HepG2 (cell line): Measurements from ENCODE around the gene PTPN12. TPM values are rescaled to one million over a fixed set of nuclear protein-coding genes. Genes with fewer than 3 reads are reported as not detected.

Experiments
- BATF2 ChIP-seq: sonication (generic); formaldehyde crosslinking; IDR thresholded peaks from 2 replicates; pipeline ENCODE4 v1.8.0; 2022; ENCODE audit warnings: mild to moderate bottlenecking, missing genetic modification reagents, moderate library complexity
- BRD4 ChIP-seq: sonication (generic); formaldehyde crosslinking; IDR thresholded peaks from 2 replicates; pipeline ENCODE4 v1.4.0; 2020; ENCODE audit warnings: missing genetic modification reagents
- FOXA3 ChIP-seq: IDR thresholded peaks from 2 replicates; pipeline ENCODE4 v1.6.1; 2016; ENCODE audit warnings: missing genetic modification reagents, missing compliant biosample characterization
- GTF2F1 ChIP-seq: fragments of 150-350 bp; IDR thresholded peaks from 2 replicates; pipeline ENCODE4 v1.6.1; 2014; ENCODE audit warnings: low read length
- HDAC6 ChIP-seq: fragments of 200-600 bp; sonication (generic); IDR thresholded peaks from 2 replicates; pipeline ENCODE4 v1.7.0; 2017; ENCODE audit warnings: mild to moderate bottlenecking, antibody characterized with exemption, low read length, low read depth
- HMG20B ChIP-seq: conservative IDR thresholded peaks from 2 replicates; pipeline ENCODE4 v1.6.1; 2016; ENCODE audit warnings: missing genetic modification reagents, missing compliant biosample characterization
- HNF4A ChIP-seq: sonication (generic); formaldehyde crosslinking; IDR thresholded peaks from 2 replicates; pipeline ENCODE4 v1.4.0; 2020; ENCODE audit warnings: missing genetic modification reagents
- JUN ChIP-seq: sonication (generic); formaldehyde crosslinking; IDR thresholded peaks from 2 replicates; pipeline ENCODE4 v1.4.0; 2020; ENCODE audit warnings: mild to moderate bottlenecking, missing genetic modification reagents
- JUND ChIP-seq: sonication (generic); formaldehyde crosslinking; IDR thresholded peaks from 2 replicates; pipeline ENCODE4 v1.8.0; 2022; ENCODE audit warnings: mild to moderate bottlenecking, missing genetic modification reagents
- MIXL1 ChIP-seq: IDR thresholded peaks from 2 replicates; pipeline ENCODE4 v1.6.1; 2016
- MXD1 ChIP-seq: sonication (generic); formaldehyde crosslinking; IDR thresholded peaks from 2 replicates; pipeline ENCODE4 v1.4.0; 2020; ENCODE audit warnings: mild to moderate bottlenecking, missing genetic modification reagents
- MZF1 ChIP-seq: sonication (generic); formaldehyde crosslinking; IDR thresholded peaks from 2 replicates; pipeline ENCODE4 v1.8.1; 2023; ENCODE audit warnings: mild to moderate bottlenecking, missing genetic modification reagents, borderline replicate concordance
- RBAK ChIP-seq: sonication (generic); formaldehyde crosslinking; IDR thresholded peaks from 2 replicates; pipeline ENCODE4 v1.5.1; 2020; ENCODE audit warnings: mild to moderate bottlenecking, missing genetic modification reagents
- SMYD3 ChIP-seq: sonication (generic); formaldehyde crosslinking; IDR thresholded peaks from 2 replicates; pipeline ENCODE4 v1.8.1; 2023; ENCODE audit warnings: mild to moderate bottlenecking, missing genetic modification reagents
- ZBTB42 ChIP-seq: sonication (generic); formaldehyde crosslinking; IDR thresholded peaks from 2 replicates; pipeline ENCODE4 v1.5.0; 2020; ENCODE audit warnings: mild to moderate bottlenecking, missing genetic modification reagents
- ZFP36L1 ChIP-seq: sonication (generic); formaldehyde crosslinking; IDR thresholded peaks from 2 replicates; pipeline ENCODE4 v1.8.0; 2022; ENCODE audit warnings: mild to moderate bottlenecking, missing genetic modification reagents, moderate library complexity
- ZNF10 ChIP-seq: sonication (generic); formaldehyde crosslinking; IDR thresholded peaks from 2 replicates; pipeline ENCODE4 v1.4.0; 2020; ENCODE audit warnings: mild to moderate bottlenecking, low read depth, missing genetic modification reagents, borderline replicate concordance
- ZNF251 ChIP-seq: sonication (generic); formaldehyde crosslinking; IDR thresholded peaks from 2 replicates; pipeline ENCODE4 v1.9.0; 2021; ENCODE audit warnings: mild to moderate bottlenecking, missing genetic modification reagents
- ZNF547 ChIP-seq: sonication (generic); formaldehyde crosslinking; IDR thresholded peaks from 2 replicates; pipeline ENCODE4 v1.5.1; 2020; ENCODE audit warnings: mild to moderate bottlenecking, missing genetic modification reagents
- ZNF567 ChIP-seq: sonication (generic); formaldehyde crosslinking; IDR thresholded peaks from 2 replicates; pipeline ENCODE4 v1.8.1; 2023; ENCODE audit warnings: mild to moderate bottlenecking, missing genetic modification reagents, borderline replicate concordance
- ZNF646 ChIP-seq: sonication (generic); formaldehyde crosslinking; IDR thresholded peaks from 2 replicates; pipeline ENCODE4 v1.9.0; 2021; ENCODE audit warnings: mild to moderate bottlenecking, missing genetic modification reagents
- ZNF747 ChIP-seq: sonication (generic); formaldehyde crosslinking; IDR thresholded peaks from 2 replicates; pipeline ENCODE4 v1.8.1; 2023; ENCODE audit warnings: missing genetic modification reagents, mild to moderate bottlenecking, borderline replicate concordance
- ZNF772 ChIP-seq: sonication (generic); formaldehyde crosslinking; IDR thresholded peaks from 2 replicates; pipeline ENCODE4 v1.5.0; 2020; ENCODE audit warnings: mild to moderate bottlenecking, missing genetic modification reagents
- polyA plus RNA-seq, 8 experiments: library from polyadenylated mRNA; depleted of rRNA in 3 of 8; stranded (reverse) in 7 of 8; unstranded in 1 of 8; fragments of >200 nt; fragmentation: Illumina TruSeq in 4 of 8; extraction: Trizol in 4 of 8; gene quantifications; 2 replicates each; pipeline versions ENCODE4 v1.2.1 to v1.2.3, GENCODE V29; 2011 to 2016; ENCODE audit warnings: low read depth in 4 of 8, missing spikeins in 1 of 8, mixed read lengths in 1 of 8; ENCODE audit not compliant: insufficient read depth in 1 of 8
- total RNA-seq, 5 experiments: library from RNA; depleted of rRNA; stranded (reverse); fragments of >200 nt; fragmentation: Illumina TruSeq; extraction: Trizol; gene quantifications; 2 replicates each; pipeline ENCODE4 v1.2.3, GENCODE V29; 2016; ENCODE audit warnings: low read depth in 1 of 5

PTPN12 gene
- total and polyA plus RNA-seq, 2 of the 13 experiments (the other 11 are each of a cell fraction or from before 2014, with no cell fraction given) = 22.9 to 56.8 TPM

GRCh38 chr7:77575187-77575586 is 38.1 kb downstream of the PTPN12 start (continued):
- no peak for TF ChIP-seq ZNF567 (CRISPR knock-in tag)
- TF ChIP-seq JUND (CRISPR knock-in tag) = 0 out of 2 replicates have a peak, but pooled peaks have one; percentile 30
- TF ChIP-seq ZNF772 (CRISPR knock-in tag) = no peak
- no peak for TF ChIP-seq ZFP36L1 (CRISPR knock-in tag)
- no peak for TF ChIP-seq ZNF547 (CRISPR knock-in tag)
- no peak for TF ChIP-seq GTF2F1
- no peak for TF ChIP-seq MXD1 (CRISPR knock-in tag)
- no peak for TF ChIP-seq JUN (CRISPR knock-in tag)
- TF ChIP-seq BRD4 (CRISPR knock-in tag) = 0 out of 2 replicates have a peak, but pooled peaks have one; percentile 48
- no peak for TF ChIP-seq HDAC6
- peak; percentile 88 for TF ChIP-seq FOXA3 (CRISPR knock-in tag)
- TF ChIP-seq MZF1 (CRISPR knock-in tag) = no peak
- no peak for TF ChIP-seq BATF2
- TF ChIP-seq SMYD3 (CRISPR knock-in tag) = no peak
- no peak for TF ChIP-seq RBAK
- peak; percentile 84; the same call in 1 of the 2 replicates for TF ChIP-seq ZNF646
- no peak for TF ChIP-seq ZNF251
- no peak for TF ChIP-seq ZNF747 (CRISPR knock-in tag)
- TF ChIP-seq HMG20B = 0 out of 2 replicates have a peak, but pooled peaks have one; percentile 31
- TF ChIP-seq HNF4A (CRISPR knock-in tag) = peak; percentile 93
- TF ChIP-seq ZBTB42 = no peak
- TF ChIP-seq ZNF10 (CRISPR knock-in tag) = no peak
- TF ChIP-seq MIXL1 (CRISPR knock-in tag) = peak; percentile 56; the same call in 1 of the 2 replicates
